HG02763 (cell line): Measurements from ENCODE around the gene DLGAP4.

Source experiments
- ATAC-seq: cut with Tn5 transposase; IDR thresholded peaks from one replicate; pipeline ENCODE4 v1.9.1; 2021; ENCODE audit warnings: mild to moderate bottlenecking, moderate library complexity; ENCODE audit not compliant: unreplicated experiment

The DLGAP4 gene

DNA sequence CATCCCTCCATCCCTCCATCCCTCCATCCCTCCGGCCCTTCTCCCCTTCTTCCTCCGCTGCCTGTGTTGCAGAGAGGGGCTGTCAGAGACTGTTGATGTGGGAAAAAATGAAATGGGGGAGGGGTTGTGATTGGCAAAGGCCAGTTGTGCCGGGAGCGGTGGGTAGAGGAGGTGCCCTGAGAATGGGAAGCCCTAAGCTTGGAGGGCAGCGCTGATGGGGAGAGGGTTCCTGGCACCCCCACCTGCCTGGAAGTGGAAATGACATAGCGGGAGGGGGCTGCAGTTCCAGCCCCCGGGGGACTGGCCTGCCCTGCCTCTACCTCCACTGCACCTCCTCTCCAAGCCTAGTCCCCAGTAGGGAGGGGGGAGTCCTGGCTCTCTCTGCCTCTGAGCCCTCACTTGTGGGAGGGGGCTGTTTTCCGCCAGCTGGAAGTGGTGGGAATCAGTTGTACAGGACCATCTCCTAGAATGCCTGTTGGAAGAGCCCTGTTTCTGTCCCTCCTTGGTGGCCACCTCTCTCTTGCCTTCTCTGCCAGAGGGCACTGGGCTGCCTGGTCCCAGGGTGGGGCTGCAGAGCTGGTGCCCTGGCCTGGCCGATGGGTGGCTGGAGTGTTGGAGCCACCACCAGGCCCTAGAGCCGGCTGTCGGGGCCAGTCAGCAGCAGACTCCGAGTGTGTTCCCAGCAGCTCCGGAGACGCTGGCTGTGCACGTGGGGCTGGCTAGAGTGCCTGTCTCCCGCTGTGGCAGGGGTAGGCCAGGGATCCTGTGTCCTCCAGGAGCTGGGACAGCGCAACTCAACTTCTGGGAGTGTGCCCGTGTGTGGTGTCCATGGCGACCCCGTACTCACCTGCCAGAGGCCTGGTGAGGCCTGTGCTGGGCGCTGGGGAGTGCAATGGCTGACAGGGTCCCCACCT lies 1.5 kb downstream of the DLGAP4 start:
- ATAC-seq, result no peak

DNA sequence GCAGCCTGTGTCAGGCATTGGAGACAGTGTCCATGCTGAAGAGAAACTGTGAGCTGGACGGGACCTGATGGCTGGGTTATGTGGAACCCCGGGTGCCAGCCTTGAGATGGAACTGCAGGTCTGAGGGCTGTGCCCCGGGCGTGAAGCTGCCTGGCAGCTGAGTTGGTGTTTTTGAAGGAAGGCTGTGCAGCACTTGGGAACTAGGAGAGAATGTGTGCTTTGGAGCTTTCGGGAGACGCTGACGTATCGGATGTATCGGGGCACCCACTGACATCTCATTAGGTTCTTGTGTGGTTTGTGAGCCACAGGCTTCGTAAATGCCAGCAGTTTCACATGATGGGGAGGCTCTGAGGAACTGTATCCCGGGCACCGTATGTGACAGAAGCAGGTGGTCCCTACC lies 2.2 kb downstream of the DLGAP4 start:
- no peak for ATAC-seq

DNA sequence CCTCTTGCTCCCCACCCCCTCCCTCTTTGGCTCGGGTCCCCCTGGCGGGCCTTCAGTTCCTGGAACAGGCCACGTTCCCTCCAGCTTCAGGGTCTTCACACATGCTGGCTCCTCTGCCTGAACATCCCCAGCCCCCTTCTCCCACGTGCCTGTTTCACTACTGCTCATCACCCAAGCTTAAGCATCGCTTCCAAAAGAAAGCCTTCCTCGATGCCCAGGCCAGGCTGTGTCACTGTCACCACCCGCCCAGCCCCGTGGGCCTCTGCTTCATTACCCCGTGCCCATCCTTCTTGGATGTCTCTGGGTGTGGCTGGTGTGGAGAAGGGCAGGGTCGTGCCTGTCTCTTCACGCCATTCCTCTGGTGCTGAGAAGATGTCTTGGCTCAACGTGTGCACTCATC lies 2.8 kb downstream of the DLGAP4 start:
- no peak for ATAC-seq

DNA sequence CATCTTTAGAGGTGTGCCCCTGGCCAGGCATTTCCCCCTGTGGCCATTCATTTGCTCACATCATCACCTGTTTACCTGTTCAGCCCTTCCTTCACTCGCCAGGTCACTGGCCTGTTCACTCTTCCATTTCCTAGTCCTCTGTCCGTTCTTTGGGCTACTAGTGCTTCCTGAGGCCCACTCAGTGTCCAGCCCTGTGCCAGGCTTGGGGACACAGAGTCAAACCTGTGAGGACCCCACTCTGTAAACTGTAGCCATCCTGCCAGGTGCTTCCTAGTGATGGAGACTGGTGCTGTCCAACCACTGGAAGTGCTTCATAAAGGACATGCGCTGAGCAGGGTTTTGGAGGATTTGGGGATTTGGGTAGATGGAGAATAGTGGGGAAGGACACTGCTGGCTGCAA lies 3.5 kb downstream of the DLGAP4 start:
- no peak for ATAC-seq

DNA sequence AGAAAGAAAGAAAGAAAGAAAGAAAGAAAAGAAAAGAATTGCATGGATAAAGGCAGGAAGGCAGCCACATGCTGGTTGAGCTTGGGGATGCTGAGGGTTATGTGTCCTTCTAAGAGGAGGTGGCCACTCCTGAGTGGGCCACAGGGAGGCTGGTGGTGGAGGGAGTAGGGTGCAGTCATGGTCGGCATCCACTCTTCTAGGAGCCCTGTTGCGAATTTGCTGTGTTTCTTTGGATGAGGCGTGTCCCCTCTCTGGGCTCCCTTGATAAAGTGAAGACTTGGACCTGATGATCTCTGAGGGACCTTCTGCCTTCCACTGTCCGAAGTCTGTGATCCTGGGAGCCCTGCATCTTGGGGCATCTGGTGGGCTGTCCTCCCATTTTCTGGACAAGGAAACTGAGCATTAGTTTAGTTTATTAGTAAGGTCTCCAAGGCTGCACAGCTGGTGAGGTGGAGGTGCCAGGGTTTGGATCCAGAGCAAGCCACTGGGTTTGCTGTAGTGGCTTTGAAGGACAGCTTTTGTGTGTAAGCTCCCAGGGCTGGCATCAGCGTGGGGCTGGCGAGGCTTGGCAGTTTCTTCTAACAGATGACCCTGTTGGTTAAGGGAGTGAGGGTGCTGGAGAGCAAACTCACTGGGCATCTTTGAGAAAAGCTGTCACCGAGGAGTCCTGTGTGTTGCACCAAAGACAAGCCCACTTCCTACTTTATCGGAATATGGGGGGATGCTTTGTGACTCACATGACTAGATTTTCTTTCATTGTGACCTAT lies 4.3 kb downstream of the DLGAP4 start:
- no peak for ATAC-seq

DNA sequence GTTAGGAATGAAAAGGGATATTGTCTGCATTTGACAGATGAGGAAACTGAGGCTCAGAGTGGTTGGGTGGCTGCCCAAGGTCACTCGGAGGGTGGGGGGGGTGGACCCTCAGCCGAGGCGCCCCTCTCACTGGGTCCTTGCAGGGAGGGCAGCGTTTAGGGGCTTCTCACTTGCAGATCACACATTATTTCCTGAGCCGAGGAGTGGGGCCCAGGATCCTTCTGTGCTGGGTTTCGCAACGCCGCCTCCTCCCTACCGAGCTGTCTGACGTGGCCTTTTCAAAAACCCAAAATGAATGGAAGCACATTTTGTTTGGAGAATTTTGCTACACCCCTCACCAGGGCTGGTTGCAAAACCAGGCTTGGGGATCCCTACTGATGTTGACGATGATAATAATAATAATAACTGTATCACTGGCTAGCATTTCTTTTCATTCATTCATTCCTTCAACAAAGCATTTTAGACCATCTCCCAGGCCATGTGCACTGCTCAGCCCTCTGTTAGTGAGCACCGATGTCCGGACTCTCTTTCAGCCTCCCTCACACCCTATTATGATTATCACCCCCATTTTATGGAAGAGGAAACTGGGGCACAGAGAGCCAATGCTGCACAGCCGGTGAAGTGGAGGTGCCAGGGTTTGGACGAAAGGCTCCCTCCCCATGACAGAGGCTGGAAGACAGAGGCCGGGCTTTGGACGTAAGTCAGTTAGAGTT lies 5.2 kb downstream of the DLGAP4 start:
- no peak for ATAC-seq

DNA sequence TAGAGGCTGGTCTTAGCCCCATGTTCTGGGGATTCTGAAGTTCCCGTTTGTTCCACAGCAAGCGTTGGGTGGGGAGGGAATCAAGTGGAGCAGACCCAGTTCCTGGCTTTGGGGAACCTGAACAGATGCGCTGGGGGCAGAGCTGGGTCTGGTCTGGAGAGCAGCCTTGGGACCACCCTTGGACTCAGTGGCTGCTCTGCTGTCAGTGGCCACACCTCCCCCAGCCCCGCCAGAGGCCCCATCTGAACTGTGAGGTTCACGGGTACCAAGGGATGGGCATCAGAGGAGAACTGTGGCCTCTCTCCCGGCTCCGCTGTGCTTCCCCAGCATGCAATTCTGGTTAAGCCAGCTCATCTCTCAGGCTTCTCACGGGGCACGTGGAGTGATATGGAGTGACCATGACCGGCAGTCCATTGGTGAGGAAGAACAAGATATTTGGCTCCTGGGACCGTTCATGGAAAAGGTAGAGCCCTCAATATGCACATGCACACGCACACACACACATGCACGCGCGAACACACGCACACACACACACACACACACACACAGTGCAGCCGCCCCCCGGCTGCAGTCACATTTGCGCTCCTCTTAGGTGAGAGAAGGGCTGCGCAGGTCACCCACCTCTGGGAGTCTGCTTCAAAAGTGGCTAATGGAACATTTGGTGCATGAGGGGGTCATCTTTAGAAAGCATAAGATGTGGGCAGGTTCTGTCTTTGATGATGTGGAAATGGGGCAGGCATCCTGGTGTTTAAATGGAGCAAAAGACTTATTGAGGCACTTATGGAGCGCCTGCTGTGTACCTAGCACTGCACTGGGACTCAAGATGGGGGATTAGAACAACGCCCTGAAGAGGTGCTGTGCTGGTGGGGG lies 6.0 kb downstream of the DLGAP4 start:
- ATAC-seq, result no peak

DNA sequence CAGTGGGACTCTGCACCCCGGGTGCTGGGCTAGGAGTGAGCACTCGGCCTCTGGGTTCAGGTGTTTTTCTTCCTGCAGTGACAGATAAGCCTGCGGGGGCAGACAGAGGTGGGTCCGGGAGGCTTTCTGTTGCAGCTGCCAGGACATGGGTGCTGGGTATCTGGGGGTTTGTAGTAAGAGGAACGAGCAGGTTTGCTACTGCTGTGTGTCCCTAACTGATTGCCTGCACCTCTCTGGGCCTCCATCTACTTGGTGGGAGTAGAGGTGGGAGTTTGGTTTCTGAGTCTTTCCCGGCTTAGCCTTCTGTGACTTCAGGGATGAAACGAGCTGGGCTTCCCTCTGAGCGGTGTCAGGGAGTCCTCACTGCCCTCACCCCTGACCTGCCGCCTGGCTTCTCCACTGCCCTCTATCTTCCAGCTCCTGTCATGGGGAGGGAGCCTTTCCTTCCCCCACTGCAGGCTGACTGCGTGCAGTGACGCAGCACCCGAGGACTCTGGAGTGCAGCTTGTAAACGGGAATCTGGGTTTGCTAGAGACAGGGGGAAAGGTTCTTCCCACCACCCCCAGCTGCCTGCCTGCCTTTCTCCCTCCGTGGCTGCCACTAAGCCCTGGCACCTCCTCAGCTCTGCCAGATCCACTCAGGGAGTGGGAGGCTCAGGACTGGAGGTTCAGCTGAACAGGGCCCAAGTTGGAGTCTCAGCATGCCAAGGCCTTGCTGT lies 6.7 kb downstream of the DLGAP4 start:
- no peak for ATAC-seq

DNA sequence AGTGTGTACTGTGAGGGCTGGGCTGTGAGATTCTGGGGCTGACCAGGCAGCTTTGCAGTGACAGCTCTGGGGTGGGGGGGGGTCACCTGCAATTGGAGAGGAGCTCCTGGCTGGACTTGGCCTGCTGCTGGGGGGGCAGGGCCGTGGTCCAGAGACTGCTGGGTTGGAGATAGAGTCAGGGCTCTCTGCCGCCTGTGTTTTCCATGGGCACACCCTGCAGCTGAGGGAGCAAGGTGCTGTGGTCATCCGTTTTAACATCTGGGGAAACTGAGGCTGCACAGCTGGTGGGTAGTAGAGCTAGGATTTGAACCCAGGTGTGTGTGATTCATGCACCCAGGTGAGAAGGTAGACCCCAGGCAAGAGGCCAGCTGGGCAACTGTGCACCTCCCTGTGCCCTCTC lies 7.3 kb downstream of the DLGAP4 start:
- no peak for ATAC-seq

DNA sequence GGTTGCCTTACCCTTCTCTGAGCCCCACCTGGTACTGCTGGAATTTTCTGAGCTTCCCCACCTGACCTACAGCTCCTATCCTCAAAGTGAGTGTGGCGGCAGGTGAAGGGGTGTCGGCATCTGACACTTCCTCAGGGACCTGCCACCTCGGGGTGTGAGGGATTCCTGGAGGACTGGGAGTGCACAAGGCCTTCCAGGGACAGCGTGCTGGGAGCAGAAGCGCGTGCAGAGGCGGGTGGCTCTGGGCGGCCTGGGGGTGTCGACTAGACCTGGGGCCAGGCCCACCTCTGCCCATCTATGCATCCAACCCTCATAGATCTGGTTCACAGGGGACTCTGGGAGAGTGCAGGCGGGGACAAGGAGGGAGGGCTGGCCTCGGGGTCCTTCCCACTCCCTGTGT lies 7.8 kb downstream of the DLGAP4 start:
- no peak for ATAC-seq

DNA sequence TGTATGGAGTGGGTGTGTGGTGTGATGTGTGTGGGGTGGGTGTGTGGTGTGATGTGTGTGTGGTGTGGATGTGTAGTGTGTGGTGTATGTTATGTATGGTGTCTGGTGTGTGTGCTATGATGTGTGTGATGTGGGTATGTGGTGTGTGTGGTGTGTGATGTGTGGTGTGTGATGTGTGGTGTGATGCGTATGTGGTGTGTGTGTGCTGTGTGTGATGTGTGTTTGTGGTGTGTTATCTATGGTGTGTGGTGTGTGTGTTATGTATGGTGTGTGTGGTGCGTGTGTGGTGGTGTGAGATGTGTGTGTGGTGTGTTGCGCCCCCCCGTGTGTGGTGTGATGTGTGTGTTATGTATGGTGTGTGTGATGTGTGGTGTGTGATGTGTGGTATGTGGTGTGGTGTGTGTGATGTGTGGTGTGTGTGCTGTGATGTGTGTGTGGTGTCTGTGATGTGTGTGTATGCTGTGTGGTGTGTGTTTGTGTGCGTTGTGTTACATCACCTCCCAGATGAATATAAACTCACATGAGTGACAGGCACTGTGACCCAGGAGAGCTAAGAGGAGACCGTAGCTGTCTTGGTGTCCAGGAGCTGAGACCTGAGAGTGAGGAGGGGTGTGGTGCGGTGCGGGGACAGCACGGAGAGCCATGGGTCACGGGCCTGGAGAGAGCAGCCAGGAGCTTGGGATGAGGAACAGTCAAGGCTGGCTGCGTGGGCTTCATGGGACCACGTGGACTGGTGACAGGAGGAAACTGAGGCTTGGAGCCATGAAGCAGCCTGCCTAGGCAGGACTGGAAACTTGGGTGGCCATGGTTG lies 8.8 kb downstream of the DLGAP4 start:
- ATAC-seq, result no peak

DNA sequence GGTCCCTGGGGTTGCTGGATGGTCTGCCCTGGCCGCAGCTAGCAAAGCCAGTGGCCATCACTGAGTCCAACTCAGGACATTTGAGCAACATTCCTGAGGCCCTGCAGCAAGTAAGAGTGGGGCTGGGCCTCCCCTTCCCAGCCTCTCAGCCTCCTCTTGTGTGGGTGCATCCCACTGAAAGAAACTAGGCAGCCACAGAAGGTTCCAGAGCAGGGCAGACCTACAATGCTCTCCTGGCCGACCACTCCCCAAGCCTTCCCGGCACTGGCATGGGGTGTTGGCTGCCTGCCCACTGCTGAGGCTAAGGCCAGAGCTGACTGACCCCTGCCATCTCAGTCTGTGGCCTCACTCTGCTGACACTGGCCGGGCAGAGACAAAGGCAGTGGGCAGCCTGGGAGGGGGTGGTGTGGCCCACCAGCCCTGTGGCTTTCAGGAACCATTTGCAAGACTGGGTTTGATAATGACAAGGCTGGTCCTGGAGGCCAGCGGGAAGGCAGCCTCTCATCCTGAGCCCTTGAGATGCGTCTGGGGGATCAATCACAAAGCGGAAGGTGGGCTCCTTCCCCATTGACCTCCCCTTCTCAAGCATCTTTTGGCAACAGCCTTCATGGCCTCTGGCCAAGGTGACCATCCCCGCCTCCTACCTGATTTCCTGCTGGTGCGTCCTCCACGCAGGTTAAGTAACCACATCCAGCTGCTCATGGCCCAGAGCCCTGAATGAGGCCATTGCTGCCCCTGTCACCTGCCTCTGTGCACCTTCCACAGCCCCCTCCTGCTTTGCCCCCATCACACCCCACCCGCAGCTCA lies 9.6 kb downstream of the DLGAP4 start:
- no peak for ATAC-seq

DNA sequence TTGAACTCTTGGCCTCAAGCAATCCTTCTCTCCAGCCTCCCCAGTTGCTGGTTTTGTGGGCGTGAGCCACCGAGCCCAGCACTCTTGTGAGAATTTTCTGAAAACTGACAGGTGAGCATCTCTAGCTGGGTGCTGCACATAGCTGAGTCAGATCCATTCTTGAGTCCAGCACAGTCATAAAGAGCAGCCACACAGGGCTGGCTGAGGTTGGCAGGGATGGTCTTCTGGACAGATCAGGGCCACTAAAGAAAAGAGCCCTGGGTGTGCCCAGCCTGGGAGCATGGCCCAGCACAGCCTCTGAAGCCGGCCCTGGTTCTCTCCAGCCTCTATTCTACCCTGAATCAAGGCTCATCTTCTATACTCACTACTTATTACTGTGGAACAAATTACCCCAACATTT lies 11.5 kb downstream of the DLGAP4 start:
- ATAC-seq, result no peak

DNA sequence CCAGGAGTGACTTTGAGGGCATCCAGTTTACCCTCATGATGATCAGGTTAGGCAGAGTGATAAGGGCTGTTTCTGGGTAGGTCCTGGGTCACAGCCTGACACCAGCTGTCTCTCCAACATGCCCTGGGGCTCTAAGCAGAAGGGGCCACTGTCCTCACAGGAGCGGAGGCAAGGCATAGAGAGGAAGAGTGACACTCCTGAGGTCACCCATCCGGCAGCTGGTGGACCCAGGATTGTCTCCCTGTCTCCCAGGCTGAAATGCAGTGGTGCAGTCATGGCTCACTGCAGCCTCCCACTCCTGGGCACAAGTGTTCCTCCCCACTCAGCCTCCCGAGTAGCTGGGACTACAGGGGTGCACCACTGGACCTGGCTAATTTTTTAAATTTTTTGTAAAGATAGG lies 12.0 kb downstream of the DLGAP4 start:
- no peak for ATAC-seq

DNA sequence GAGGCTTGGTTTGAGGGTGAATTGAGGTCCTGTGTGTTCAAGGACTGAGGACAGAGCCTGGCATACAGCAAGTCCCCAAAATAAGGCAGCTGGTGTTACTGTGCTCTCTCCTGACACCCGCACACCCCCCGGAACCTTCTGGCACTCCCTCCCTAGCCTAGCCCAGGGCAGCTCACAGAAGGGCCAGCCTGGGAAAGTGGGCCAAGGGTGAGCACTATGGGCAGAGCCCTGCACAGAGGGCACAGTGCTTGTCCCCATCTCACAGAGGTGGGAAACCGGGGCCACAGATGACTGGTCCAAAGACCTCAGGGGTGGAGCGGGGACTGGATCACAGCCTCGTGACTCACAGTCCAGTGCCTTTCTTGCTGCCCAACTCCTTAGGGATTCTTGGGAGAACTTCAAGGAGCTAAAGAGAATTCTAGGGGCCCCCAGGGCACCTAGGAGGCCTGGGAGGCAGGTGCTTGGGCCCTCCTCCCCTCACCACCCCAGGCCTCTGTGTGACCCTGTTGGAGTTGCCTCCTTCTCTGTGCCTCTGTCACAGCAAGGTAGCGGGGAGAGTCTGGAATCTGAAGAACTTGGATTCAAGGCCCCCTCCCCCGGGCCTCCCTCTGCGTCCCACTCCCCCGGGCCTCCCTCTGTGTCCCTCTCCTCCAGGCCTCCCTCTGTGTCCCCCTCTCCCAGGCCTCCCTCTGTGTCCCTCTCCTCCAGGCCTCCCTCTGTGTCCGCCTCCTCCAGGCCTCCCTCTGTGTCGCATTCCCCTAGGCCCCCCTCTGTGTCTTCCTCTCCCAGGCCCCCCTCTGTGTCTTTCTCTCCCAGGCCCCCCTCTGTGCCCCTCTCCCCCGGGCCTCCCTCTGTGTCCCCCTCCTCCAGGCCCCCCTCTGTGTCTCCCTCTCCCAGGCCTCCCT lies 13.5 kb downstream of the DLGAP4 start:
- ATAC-seq, result no peak

DNA sequence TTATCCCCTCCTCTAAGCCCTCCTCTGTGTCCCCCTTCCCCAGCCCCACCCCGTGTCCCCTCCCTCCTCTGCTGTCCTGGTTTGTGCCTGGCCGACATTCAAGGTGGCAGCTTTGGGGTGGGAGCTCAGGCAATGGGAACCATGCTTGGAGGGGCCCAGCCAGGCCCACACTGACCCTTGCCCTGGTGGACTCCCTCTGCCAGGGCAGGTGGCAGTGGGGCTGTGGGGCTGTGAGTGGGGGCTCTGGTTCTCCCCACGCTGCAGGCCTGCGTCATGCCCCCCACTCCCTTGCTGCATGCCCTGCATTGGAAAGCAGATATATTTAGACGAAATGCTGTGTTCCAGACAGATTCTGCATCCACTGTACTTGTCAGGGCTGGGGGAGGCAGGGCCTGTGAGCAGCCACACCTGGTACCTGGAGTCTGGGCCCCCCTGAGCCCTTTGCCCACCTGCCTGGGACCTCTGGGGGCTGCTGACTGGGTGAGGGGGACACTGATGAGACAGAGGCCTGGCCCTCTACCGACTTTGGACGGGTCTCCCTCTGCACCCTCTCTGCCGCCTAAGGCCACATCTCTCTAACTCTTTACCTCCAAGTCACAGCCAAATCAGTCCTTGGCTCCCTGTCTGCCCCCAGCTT lies 14.2 kb downstream of the DLGAP4 start:
- no peak for ATAC-seq
